Neural progenitor cell (in vitro differentiated cells): ENCODE measurements around the gene DRAM2.

Source experiments
- EZH2 ChIP-seq: fragments of 200-600 bp; sonication (generic); IDR thresholded peaks from 2 replicates; pipeline ENCODE4 v1.6.1; 2017; ENCODE audit warnings: antibody characterized with exemption, mild to moderate bottlenecking, moderate library complexity
- EZH2phosphoT487 ChIP-seq: fragments of 200-600 bp; sonication (generic); IDR thresholded peaks from 2 replicates; pipeline ENCODE4 v1.6.1; 2017; ENCODE audit warnings: antibody characterized with exemption
- TF ChIP-seq, protein P1 (sequence below): fragments of 200-600 bp; sonication (generic); IDR thresholded peaks from 2 replicates; pipeline ENCODE4 v1.5.1; 2017; ENCODE audit warnings: antibody characterized with exemption, mild to moderate bottlenecking

DNA sequence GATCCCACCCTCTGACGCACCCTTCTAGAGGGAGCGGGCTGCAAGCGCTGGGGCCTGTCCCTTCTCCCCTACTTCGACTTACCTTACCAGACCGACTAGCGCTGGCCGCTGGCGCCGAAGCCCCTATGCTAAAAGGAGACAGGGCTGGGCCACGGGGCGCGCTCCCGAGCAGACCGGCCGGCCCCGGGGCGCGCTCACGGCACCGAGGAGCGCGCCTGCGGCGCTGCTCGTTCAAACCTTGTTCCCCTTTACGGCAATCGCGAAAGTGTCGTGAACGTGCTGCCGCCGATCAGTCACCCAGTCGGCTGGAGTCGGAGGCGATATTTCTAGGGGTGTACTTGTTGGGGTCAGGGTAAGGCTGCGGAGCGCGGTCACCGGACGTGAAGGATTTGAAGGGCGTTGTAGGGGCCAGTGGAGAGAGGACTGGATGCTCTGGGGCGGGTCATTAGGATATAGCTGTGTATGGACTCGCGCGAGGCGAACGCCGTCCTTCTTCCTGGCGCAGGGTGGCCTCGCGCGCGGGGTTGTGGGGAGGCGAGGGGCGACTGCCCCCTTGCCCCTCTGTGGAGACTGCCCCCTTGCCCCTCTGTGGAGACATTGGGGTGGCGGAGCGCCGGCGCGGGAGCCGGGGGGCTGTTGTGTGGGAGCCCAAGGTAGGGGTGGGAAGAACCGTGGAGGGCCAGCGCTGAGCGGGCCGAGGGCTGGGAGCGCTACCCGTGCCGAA lies at the start of gene DRAM2, which contains the start of gene CEPT1:
- TF ChIP-seq, protein P1, sequence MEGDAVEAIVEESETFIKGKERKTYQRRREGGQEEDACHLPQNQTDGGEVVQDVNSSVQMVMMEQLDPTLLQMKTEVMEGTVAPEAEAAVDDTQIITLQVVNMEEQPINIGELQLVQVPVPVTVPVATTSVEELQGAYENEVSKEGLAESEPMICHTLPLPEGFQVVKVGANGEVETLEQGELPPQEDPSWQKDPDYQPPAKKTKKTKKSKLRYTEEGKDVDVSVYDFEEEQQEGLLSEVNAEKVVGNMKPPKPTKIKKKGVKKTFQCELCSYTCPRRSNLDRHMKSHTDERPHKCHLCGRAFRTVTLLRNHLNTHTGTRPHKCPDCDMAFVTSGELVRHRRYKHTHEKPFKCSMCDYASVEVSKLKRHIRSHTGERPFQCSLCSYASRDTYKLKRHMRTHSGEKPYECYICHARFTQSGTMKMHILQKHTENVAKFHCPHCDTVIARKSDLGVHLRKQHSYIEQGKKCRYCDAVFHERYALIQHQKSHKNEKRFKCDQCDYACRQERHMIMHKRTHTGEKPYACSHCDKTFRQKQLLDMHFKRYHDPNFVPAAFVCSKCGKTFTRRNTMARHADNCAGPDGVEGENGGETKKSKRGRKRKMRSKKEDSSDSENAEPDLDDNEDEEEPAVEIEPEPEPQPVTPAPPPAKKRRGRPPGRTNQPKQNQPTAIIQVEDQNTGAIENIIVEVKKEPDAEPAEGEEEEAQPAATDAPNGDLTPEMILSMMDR, result no peak
- TF ChIP-seq EZH2phosphoT487 (no peak), EZH2 (no peak)
